IMR-90 (cell line): Measurements from ENCODE around the gene MTF2. TPM values are rescaled to one million over a fixed set of nuclear protein-coding genes. Genes with fewer than 3 reads are reported as not detected.

Experiments used
- ATAC-seq: fragments of 200-7000 bp; cut with Tn5 transposase; 2 replicates; pipeline ENCODE4 v1.9.1; 2020; ENCODE audit warnings: low read depth, mild to moderate bottlenecking, moderate library complexity
- BruUV-seq: library from RNA; stranded (reverse); fragments of 400-500 nt; replicated peaks from 2 replicates; lab custom pipeline; 2021; lab: Mats Ljungman, UMichigan
- CTCF ChIA-PET: fragments of 300-600 bp; formaldehyde crosslinking; extraction: SDS; loops from one replicate; lab custom pipeline; 2021; ENCODE audit warnings: antibody characterized with exemption; lab: Yijun Ruan, JAX
- POLR2A ChIA-PET: fragments of 300-600 bp; sonication (Branson Sonifier 250); formaldehyde crosslinking; loops from one replicate; lab custom pipeline; 2022; ENCODE audit warnings: antibody characterized with exemption; ENCODE audit not compliant: unreplicated experiment; lab: Charles Lee
- DNase-seq: peaks from one replicate; pipeline ENCODE4 v3.0.0; 2013
- H2AFZ ChIP-seq: replicated peaks from 2 replicates; pipeline ENCODE3; 2013; ENCODE audit warnings: low read length, mild to moderate bottlenecking; ENCODE audit not compliant: poor library complexity
- H2AK5ac ChIP-seq: 2 replicates; pipeline ENCODE4 v1.6.1; 2013; ENCODE audit warnings: low read depth, low read length, inconsistent platforms
- H2AK9ac ChIP-seq: replicated peaks from 2 replicates; pipeline ENCODE3; 2013; ENCODE audit warnings: mild to moderate bottlenecking, low read depth, low read length, moderate library complexity; ENCODE audit not compliant: poor library complexity
- H2BK120ac ChIP-seq: 2 replicates; pipeline ENCODE4 v1.6.1; 2013; ENCODE audit warnings: low read depth, low read length, inconsistent platforms
- H2BK15ac ChIP-seq: 3 replicates; pipeline ENCODE4 v1.6.1; 2013; ENCODE audit warnings: low read depth, low read length, inconsistent platforms
- H2BK20ac ChIP-seq: 2 replicates; pipeline ENCODE4 v1.6.1; 2013; ENCODE audit warnings: low read depth, mild to moderate bottlenecking, inconsistent platforms, low read length, moderate library complexity
- H2BK5ac ChIP-seq: 2 replicates; pipeline ENCODE4 v1.6.1; 2013; ENCODE audit warnings: mild to moderate bottlenecking, low read depth, low read length, inconsistent platforms; ENCODE audit not compliant: poor library complexity, severe bottlenecking
- H3K14ac ChIP-seq: replicated peaks from 2 replicates; pipeline ENCODE4 v1.6.1; 2013; ENCODE audit warnings: low read depth, low read length, inconsistent platforms
- H3K18ac ChIP-seq: 2 replicates; pipeline ENCODE4 v1.6.1; 2013; ENCODE audit warnings: low read depth, low read length, control low read depth
- H3K23ac ChIP-seq: 2 replicates; pipeline ENCODE4 v1.6.1; 2013; ENCODE audit warnings: low read depth, low read length, inconsistent platforms
- H3K27ac ChIP-seq: 2 replicates; pipeline ENCODE4 v1.5.1; 2013; ENCODE audit warnings: mild to moderate bottlenecking, control low read depth, low read length; ENCODE audit not compliant: insufficient read depth
- H3K27me3 ChIP-seq: 2 replicates; pipeline ENCODE4 v1.6.1; 2013; ENCODE audit warnings: low read length; ENCODE audit not compliant: control insufficient read depth, insufficient read depth
- H3K36me3 ChIP-seq: 2 replicates; pipeline ENCODE4 v1.6.1; 2013; ENCODE audit warnings: low read length, mixed read lengths; ENCODE audit not compliant: control insufficient read depth, insufficient read depth
- H3K4ac ChIP-seq: 2 replicates; pipeline ENCODE4 v1.6.1; 2013; ENCODE audit warnings: low read depth, low read length, inconsistent platforms
- H3K4me1 ChIP-seq: 2 replicates; pipeline ENCODE4 v1.6.1; 2013; ENCODE audit warnings: low read length, mixed read lengths; ENCODE audit not compliant: control insufficient read depth, insufficient read depth
- H3K4me2 ChIP-seq: 2 replicates; pipeline ENCODE4 v1.6.1; 2013; ENCODE audit warnings: low read depth, mild to moderate bottlenecking, control low read depth, low read length, moderate library complexity
- H3K4me3 ChIP-seq: 2 replicates; pipeline ENCODE4 v1.5.1; 2013; ENCODE audit warnings: low read depth, mild to moderate bottlenecking, control low read depth, low read length, moderate library complexity; ENCODE audit not compliant: insufficient read depth
- H3K56ac ChIP-seq: 2 replicates; pipeline ENCODE4 v1.6.1; 2013; ENCODE audit warnings: low read length, inconsistent platforms; ENCODE audit not compliant: insufficient read depth; ENCODE audit errors: extremely low read depth
- H3K79me1 ChIP-seq, 2 experiments: 2 replicates each; pipeline ENCODE4 v1.6.1; 2013; ENCODE audit warnings: low read length in 2 of 2, inconsistent platforms in 1 of 2, low read depth in 1 of 2
- H3K9ac ChIP-seq: 2 replicates; pipeline ENCODE4 v1.6.1; 2013; ENCODE audit warnings: low read depth, low read length, control low read depth
- H3K9me1 ChIP-seq: 2 replicates; pipeline ENCODE4 v1.6.1; 2013; ENCODE audit warnings: low read length, inconsistent platforms; ENCODE audit not compliant: insufficient read depth
- H3K9me3 ChIP-seq: 2 replicates; pipeline ENCODE4 v1.6.1; 2013; ENCODE audit warnings: low read length; ENCODE audit not compliant: control insufficient read depth, insufficient read depth
- H4K20me1 ChIP-seq: 2 replicates; pipeline ENCODE4 v1.6.1; 2013; ENCODE audit warnings: low read length, inconsistent platforms; ENCODE audit not compliant: insufficient read depth
- H4K5ac ChIP-seq: 2 replicates; pipeline ENCODE4 v1.6.1; 2013; ENCODE audit warnings: mild to moderate bottlenecking, low read depth, low read length, control low read depth
- H4K8ac ChIP-seq, 2 experiments: 2 replicates each; pipeline ENCODE4 v1.6.1; 2013; ENCODE audit warnings: low read depth in 2 of 2, low read length in 2 of 2, control low read depth in 1 of 2, inconsistent platforms in 1 of 2
- H4K91ac ChIP-seq: 2 replicates; pipeline ENCODE4 v1.6.1; 2013; ENCODE audit warnings: low read depth, low read length, inconsistent platforms; ENCODE audit not compliant: insufficient read depth
- BHLHE40 ChIP-seq: fragments of 150-350 bp; IDR thresholded peaks from 2 replicates; pipeline ENCODE4 v1.6.1; 2016; ENCODE audit warnings: mild to moderate bottlenecking, low read depth, low read length
- CEBPB ChIP-seq: IDR thresholded peaks from 2 replicates; pipeline ENCODE4 v1.6.1; 2012; ENCODE audit warnings: low read depth, low read length, improper control_type of control experiment
- CHD1 ChIP-seq: IDR thresholded peaks from 2 replicates; pipeline ENCODE4 v1.6.1; 2012; ENCODE audit warnings: low read depth, low read length, improper control_type of control experiment
- ELK1 ChIP-seq: fragments of 150-350 bp; IDR thresholded peaks from 2 replicates; pipeline ENCODE4 v1.6.1; 2016; ENCODE audit warnings: low read depth, mild to moderate bottlenecking, low read length, moderate library complexity, borderline replicate concordance
- FOS ChIP-seq: fragments of 150-350 bp; IDR thresholded peaks from 2 replicates; pipeline ENCODE4 v1.6.1; 2016; ENCODE audit warnings: low read depth, low read length
- MAFK ChIP-seq: IDR thresholded peaks from 2 replicates; pipeline ENCODE4 v1.6.1; 2012; ENCODE audit warnings: low read depth, low read length, improper control_type of control experiment
- MAZ ChIP-seq: IDR thresholded peaks from 2 replicates; pipeline ENCODE4 v1.6.1; 2012; ENCODE audit warnings: low read depth, mild to moderate bottlenecking, low read length, improper control_type of control experiment, moderate library complexity, borderline replicate concordance
- MXI1 ChIP-seq: IDR thresholded peaks from 2 replicates; pipeline ENCODE4 v1.6.1; 2012; ENCODE audit warnings: low read depth, mild to moderate bottlenecking, low read length, moderate library complexity, borderline replicate concordance
- NFE2L2 ChIP-seq: fragments of 150-350 bp; IDR thresholded peaks from 2 replicates; pipeline ENCODE4 v1.6.1; 2016; ENCODE audit warnings: low read depth, mild to moderate bottlenecking, low read length
- POLR2A ChIP-seq: IDR thresholded peaks from 2 replicates; pipeline ENCODE4 v1.6.1; 2012; ENCODE audit warnings: mild to moderate bottlenecking, low read depth, low read length
- RAD21 ChIP-seq: IDR thresholded peaks from 2 replicates; pipeline ENCODE4 v1.6.1; 2012; ENCODE audit warnings: low read length, improper control_type of control experiment
- RCOR1 ChIP-seq: IDR thresholded peaks from 2 replicates; pipeline ENCODE4 v1.6.1; 2012; ENCODE audit warnings: mild to moderate bottlenecking, low read length, improper control_type of control experiment; ENCODE audit not compliant: insufficient replicate concordance
- RFX5 ChIP-seq: IDR thresholded peaks from 2 replicates; pipeline ENCODE4 v1.8.0; 2012; ENCODE audit warnings: low read depth, mild to moderate bottlenecking, low read length, moderate library complexity
- SMC3 ChIP-seq: fragments of 150-350 bp; IDR thresholded peaks from 2 replicates; pipeline ENCODE4 v1.6.1; 2016; ENCODE audit warnings: low read depth, mild to moderate bottlenecking, antibody characterized with exemption, low read length, moderate library complexity
- USF2 ChIP-seq: fragments of 150-350 bp; IDR thresholded peaks from 2 replicates; pipeline ENCODE4 v1.6.1; 2017; ENCODE audit warnings: mild to moderate bottlenecking, antibody characterized with exemption, low read length, low read depth
- WGBS, 2 experiments: methylation state at CpG; one replicate each; pipeline versions ENCODE4 v1.1.5 to v1.1.7; 2013; ENCODE audit warnings: missing lambda C conversion rate in 2 of 2; ENCODE audit not compliant: insufficient read length in 1 of 2; ENCODE audit errors: extremely low coverage in 2 of 2; 5-methylcytosine and 5-hydroxymethylcytosine counted together
- dilution Hi-C: fragments of 300-500 bp; cut with HindIII; formaldehyde crosslinking; loops from one replicate; pipeline ENCODE4 v1.14.3; 2018; ENCODE audit warnings: low sequenced_read_pairs; ENCODE audit not compliant: unreplicated experiment
- in situ Hi-C: fragments of 300-500 bp; cut with MboI; formaldehyde crosslinking; loops from 3 replicates; pipeline ENCODE4 v1.14.3; 2019; ENCODE audit warnings: low sequenced_read_pairs, inconsistent platforms, mixed read lengths
- intact Hi-C: fragments of 100-400 bp; cut with micrococcal nuclease; formaldehyde crosslinking; loops from 2 replicates; pipeline ENCODE4 v1.10.0; 2022
- polyA plus RNA-seq, 3 experiments: library from polyadenylated mRNA; depleted of rRNA; stranded (reverse); fragments of >200 nt; gene quantifications; 2 replicates each; pipeline ENCODE4 v1.2.3, GENCODE V29; 2012; ENCODE audit warnings: low replicate concordance in 1 of 3
- total RNA-seq: library from RNA; depleted of rRNA; stranded (reverse); fragments of >200 nt; gene quantifications from 2 replicates; pipeline ENCODE4 v1.2.3, GENCODE V29; 2012
- TF ChIP-seq, protein P1 (sequence below): conservative IDR thresholded peaks from 2 replicates; pipeline ENCODE4 v1.5.1; 2012; ENCODE audit warnings: mild to moderate bottlenecking, low read depth, low read length, improper control_type of control experiment

Gene MTF2
- total and polyA plus RNA-seq, 2 of the 4 experiments (the other 2 are of a cell fraction): 10.6 to 39.8 TPM

DNA sequence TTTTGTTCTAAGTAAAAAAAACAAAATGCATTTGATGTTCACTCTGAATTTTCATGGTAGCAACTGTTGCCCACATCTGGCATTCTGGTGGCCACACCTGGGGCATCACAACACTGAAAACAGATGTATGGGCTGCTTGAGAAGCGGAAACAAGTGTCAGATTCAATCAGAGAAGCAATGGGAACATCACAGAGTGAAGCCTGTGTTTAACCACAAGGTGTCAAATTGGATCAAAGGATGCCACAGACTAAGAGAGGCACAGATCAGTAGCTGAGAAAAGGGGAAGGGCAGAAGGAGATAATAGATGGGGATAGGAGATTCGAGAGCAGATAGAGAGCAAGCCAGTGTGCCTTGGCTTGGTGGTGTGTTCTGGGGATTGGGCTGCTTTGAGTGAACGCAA lies 49.8 kb upstream of the MTF2 start:
- ATAC-seq (no peak), DNase-seq (no peak)
- dilution Hi-C loops (no loop called here), intact Hi-C loops (loop anchor here (10.0 kb wide), 2 partner anchors 275 to 845 kb away; partner anchors contain the start of gene DNTTIP2), in situ Hi-C loops (no loop called here)
- Histone ChIP-seq H2BK20ac (no peak overlapping the region), H4K91ac (no peak overlapping the region), H3K4me1 (no peaks in the 10 kb centered on the region), H3K27me3 (peaks cover 39% of the 10 kb centered on the region), H3K18ac (no peak overlapping the region), H4K20me1 (no peaks in the 10 kb centered on the region), H3K4ac (no peak overlapping the region), H2AK9ac (no peak overlapping the region), H3K79me1 (no peaks in the 10 kb centered on the region), H3K36me3 (no peaks in the 10 kb centered on the region), H4K5ac (no peak overlapping the region), H3K56ac (no peak overlapping the region), H3K4me3 (no peak overlapping the region), H3K9ac (no peak overlapping the region), H3K23ac (no peak overlapping the region), H2AK5ac (no peak overlapping the region), H3K14ac (no peak overlapping the region), H3K4me2 (no peak overlapping the region), H3K27ac (no peak overlapping the region), H3K9me3 (no peaks in the 10 kb centered on the region), H3K9me1 (no peaks in the 10 kb centered on the region), H2BK120ac (no peak overlapping the region), H2BK5ac (no peak overlapping the region), H2AFZ (no peak overlapping the region), H2BK15ac (no peak overlapping the region), H4K8ac (no peak overlapping the region)
- 0% methylated on average over 1 of the region's 3 CpGs; no CpG with 5 or more reads in 1 of the 2 experiments for WGBS, 2 experiments
- CTCF ChIA-PET: interaction anchor here (1.0 kb wide), 1 partner anchor 51 kb away, joined by 3 read pairs; no protein-coding TSS in a partner anchor
- POLR2A ChIA-PET: no interaction called here
- no TSS peak for BruUV-seq
- no peak for TF ChIP-seq POLR2A
- no peak for TF ChIP-seq RCOR1
- TF ChIP-seq, protein P1, sequence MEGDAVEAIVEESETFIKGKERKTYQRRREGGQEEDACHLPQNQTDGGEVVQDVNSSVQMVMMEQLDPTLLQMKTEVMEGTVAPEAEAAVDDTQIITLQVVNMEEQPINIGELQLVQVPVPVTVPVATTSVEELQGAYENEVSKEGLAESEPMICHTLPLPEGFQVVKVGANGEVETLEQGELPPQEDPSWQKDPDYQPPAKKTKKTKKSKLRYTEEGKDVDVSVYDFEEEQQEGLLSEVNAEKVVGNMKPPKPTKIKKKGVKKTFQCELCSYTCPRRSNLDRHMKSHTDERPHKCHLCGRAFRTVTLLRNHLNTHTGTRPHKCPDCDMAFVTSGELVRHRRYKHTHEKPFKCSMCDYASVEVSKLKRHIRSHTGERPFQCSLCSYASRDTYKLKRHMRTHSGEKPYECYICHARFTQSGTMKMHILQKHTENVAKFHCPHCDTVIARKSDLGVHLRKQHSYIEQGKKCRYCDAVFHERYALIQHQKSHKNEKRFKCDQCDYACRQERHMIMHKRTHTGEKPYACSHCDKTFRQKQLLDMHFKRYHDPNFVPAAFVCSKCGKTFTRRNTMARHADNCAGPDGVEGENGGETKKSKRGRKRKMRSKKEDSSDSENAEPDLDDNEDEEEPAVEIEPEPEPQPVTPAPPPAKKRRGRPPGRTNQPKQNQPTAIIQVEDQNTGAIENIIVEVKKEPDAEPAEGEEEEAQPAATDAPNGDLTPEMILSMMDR: no peak
- TF ChIP-seq MAFK: no peak
- TF ChIP-seq SMC3: no peak
- TF ChIP-seq MXI1: no peak
- no peak for TF ChIP-seq CEBPB
- no peak for TF ChIP-seq NFE2L2
- TF ChIP-seq FOS: no peak
- no peak for TF ChIP-seq ELK1
- no peak for TF ChIP-seq BHLHE40
- TF ChIP-seq CHD1: no peak
- TF ChIP-seq USF2: no peak
- TF ChIP-seq MAZ: no peak
- no peak for TF ChIP-seq RFX5
- no peak for TF ChIP-seq RAD21
